Activated naive CD4-positive, alpha-beta T cell treated with anti-CD3 and anti-CD28 coated beads, Interleukin-2, amount 50 U/mL, for 72 hours (primary cell): ENCODE measurements around the gene TRIM54. TPM values are rescaled to one million over a fixed set of nuclear protein-coding genes. Genes with fewer than 3 reads are reported as not detected.
"Not testable (repeated sequence)": the region's sequence is repeated elsewhere in the genome, so short reads cannot be mapped to it uniquely, and the experiment has no call there.

ENCODE experiments used
- ATAC-seq, 2 donors: fragments of 150-1000 bp; cut with Tn5 transposase; 2 replicates each; pipeline ENCODE4 v1.10.0; 2021; ENCODE audit warnings: mild to moderate bottlenecking in 2 of 2, moderate library complexity in 2 of 2
- DNase-seq, 2 donors: peaks; one replicate each; pipeline ENCODE4 v3.0.0; 2021 to 2022; ENCODE audit warnings: low spot score in 2 of 2
- H3K27ac Mint-ChIP-seq, 2 donors: one replicate each; pipeline ENCODE4 v1.8.0; 2022; ENCODE audit warnings: mild to moderate bottlenecking in 2 of 2, mixed read lengths in 2 of 2
- H3K36me3 Mint-ChIP-seq, 2 donors: one replicate each; pipeline ENCODE4 v1.8.0; 2022; ENCODE audit warnings: mixed read lengths in 2 of 2
- H3K9me3 Mint-ChIP-seq, 2 donors: one replicate each; pipeline ENCODE4 v1.8.0; 2022; ENCODE audit warnings: mixed read lengths in 2 of 2
- total RNA-seq, 2 donors: library from RNA; stranded (reverse); gene quantifications; one replicate each; pipeline ENCODE4 v1.2.3, GENCODE V29; 2022

Gene TRIM54
- total RNA-seq, 2 donors from 2014 or later, result not detected

DNA sequence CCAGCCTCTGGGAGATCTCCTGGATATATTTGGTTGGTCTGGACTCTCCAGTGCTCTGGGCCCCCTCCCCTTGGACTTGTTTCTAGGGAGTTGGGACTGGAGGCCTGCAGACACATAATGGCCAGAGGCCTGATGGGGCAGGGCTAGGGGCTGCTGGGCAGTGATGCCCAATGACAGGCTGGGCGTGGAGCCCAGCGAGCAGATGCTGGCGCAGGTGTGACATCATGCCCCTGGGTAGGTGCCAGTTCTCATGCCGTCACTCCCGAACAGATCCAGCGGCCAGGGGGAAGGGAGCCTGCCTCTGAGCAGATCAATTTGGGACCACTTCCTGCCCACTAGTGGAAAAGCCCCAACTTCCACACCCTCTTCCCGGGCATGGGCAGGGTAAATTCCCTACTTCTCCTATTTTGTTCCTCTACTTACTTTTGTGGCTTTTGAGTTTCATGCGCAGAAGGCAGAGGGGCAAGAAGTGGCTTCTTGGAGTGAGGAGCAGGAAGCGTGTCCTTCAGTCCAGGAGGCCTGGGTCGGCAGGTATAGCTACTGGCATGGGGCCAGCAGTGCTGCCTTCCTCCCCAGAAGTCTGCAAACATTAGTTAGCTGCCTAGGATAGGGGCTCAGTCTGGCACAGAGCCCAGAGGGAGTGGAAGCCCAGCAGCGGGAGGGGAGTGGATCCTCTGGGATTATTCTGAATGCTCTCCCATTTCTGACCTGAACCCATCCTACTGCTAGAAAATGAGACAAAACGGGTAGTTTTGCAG is 34.6 kb downstream of the TRIM54 start:
- Mint-ChIP-seq H3K9me3 (no peaks in the 10 kb centered on the region), H3K36me3 (no peaks in the 10 kb centered on the region), H3K27ac (no peak overlapping the region)
- no peak for DNase-seq
- no peak for ATAC-seq

DNA sequence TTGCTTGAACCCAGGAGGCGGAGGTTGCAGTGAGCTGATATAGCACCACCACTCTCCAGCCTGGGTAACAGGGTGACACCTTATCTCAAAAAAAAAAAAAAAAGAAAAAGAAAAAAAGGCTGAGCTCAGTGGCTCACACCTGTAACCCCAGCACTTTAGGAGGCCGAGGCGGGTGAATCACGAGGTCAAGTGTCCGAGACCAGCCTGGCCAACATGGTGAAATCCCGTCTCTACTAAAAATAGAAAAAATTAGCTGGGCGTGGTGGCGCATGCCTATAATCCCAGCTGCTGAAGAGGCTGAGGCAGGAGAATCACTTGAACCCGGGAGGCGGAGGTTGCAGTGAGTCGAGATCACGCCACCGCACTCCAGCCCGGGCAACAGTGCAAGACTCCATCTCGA is 37.6 kb downstream of the TRIM54 start:
- not testable (repeated sequence) for H3K36me3 Mint-ChIP-seq, ATAC-seq, H3K27ac Mint-ChIP-seq, H3K9me3 Mint-ChIP-seq, DNase-seq

GRCh38 chr2:27320958-27321543 is 38.8 kb downstream of the TRIM54 start:
- Mint-ChIP-seq H3K9me3 (no peaks in the 10 kb centered on the region), H3K27ac (peak overlapping the region in 1 of 2 donors; percentile 98), H3K36me3 (peaks cover 6 to 7% of the 10 kb centered on the region in 2 donors)
- ATAC-seq, result peak in 1 of 2 donors; percentile 39
- peak in 1 of 2 donors; percentile 59 for DNase-seq

DNA sequence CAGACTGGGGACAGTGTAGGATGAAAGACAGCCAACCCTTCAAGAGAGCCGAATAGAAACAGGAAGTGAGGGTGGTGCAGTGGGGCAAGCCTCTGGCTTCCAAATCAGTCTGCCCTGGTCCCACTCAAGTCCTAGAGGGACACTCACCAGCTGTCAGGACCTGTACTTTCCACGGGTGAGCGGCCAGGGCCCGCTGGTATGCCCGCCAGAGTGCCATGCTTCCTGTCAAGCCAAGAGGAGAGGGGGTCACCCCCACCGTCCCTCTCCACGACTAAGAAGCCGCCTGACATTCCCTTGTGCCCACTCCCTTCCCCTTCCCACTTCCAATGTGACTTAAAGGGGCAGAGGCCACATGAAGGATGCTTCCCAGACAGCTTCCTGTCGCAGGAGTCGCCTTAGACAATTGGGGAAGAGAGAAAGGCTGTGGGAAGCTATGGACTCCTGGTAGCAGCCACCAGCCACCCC is 40.1 kb downstream of the TRIM54 start:
- ATAC-seq, result peak; percentile 7 to 11
- H3K27ac Mint-ChIP-seq, result peak overlapping the region; percentile 97 to 98
- peak in 1 of 2 donors; percentile 57 for DNase-seq
- H3K9me3 Mint-ChIP-seq, result no peaks in the 10 kb centered on the region
- H3K36me3 Mint-ChIP-seq, result peaks cover 11 to 17% of the 10 kb centered on the region in 2 donors

DNA sequence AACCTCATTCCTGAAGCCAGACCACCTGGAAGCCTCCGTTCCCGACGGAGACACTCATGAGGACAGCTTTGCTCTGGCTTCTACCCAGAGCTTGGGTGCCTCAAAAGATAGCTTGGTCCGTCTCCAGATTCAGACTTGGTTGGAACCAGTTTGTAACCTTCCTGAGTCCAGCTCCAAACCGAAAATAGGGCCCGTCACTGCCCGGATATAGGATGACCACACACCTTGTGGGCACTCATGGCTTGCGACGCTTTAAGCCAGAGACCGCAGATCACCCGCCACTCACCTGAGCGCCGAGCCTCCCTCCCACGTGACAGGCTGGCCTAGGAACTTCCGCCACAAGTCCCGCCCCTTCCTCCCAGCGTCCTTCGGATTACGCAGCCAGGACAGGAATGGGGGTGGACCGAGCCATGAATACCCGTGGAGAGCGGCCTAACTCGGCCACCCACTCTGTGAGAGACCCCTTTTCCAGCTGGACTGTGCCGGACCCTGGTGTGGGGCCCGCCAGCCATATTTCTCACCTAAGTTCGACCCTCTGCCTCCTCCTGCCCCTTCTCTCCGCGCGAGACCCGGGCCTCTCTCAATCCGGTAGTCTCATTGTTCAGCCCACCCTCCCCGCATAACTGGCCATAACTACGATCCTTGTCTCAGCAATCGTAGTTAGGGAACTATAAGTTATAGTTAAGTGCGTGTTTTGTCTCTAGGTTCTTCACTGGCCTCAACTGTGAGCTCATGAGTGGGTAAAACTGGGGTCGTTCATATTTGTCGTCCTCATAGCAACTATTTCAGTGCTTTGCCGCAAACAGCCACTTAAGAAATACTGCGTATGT is 40.8 kb downstream of the TRIM54 start, which contains the start of gene MPV17:
Gene MPV17, minus strand, starts transcription at position 332 of the 830 bp plus-strand sequence. CDS start 580 bp downstream, outside the sequence.
- H3K27ac Mint-ChIP-seq, result peak within 1 kb of the TSS; percentile 97 to 98
- ATAC-seq, result peak; percentile 96 to 98
- DNase-seq, result peak; percentile 84 to 91
- peaks cover 11 to 17% of the 10 kb centered on the region in 2 donors for H3K36me3 Mint-ChIP-seq
- H3K9me3 Mint-ChIP-seq, result no peaks in the 10 kb centered on the region

DNA sequence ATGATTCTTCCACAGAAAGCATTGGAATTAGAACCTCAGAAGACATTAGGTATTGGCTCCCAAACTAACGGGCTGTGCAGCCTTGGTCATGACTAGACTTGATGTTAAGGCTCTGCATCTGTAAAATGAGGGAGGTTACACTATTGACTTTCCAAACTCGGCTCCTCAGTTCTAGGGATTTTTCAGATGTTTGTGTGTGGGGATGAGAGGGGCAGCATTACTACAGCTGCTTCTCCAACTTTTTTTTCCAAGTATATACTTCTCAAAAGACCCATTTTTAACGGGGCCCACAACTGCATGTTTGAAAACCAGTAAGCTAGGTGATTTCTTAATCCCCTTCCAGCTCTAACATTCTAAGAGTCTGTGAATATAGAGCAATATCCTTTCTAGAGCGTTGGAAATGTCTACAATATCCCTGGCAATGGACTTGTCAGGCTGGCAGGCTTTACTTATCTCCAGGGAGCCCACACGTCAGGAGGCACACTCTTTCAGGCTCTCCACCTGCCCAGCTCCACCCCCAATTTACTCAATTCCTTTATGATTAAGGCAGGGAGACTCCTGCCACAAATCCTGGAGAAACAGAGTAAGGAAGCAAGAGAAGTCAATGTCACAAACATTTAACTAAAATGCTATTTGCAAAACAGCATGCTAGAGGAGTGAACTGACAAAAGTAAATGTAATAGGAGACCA is 41.5 kb downstream of the TRIM54 start:
- ATAC-seq (no peak), DNase-seq (no peak)
- H3K27ac Mint-ChIP-seq, result peak overlapping the region; percentile 97 to 98
- peaks cover 11 to 17% of the 10 kb centered on the region in 2 donors for H3K36me3 Mint-ChIP-seq
- no peaks in the 10 kb centered on the region for H3K9me3 Mint-ChIP-seq

DNA sequence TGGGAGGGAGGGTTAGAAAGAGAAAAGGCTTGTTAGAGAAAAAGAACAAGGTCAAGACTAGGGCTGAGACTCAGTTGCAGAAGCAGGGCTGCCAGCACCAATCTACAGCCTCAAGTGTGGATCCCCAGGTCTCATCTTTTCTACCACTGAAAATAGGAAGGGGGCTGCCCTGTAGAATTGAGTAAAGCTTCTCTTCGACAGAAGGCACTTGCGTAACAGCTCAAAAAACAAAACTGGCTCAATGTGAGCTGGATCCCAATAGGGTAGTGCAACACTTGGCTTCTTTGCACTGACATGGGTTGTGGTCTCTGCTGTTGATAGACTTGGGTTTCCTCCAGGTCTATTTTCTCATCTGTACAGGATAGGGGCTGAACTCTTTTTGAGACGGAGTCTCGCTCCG is 42.5 kb downstream of the TRIM54 start:
- DNase-seq, result no peak

DNA sequence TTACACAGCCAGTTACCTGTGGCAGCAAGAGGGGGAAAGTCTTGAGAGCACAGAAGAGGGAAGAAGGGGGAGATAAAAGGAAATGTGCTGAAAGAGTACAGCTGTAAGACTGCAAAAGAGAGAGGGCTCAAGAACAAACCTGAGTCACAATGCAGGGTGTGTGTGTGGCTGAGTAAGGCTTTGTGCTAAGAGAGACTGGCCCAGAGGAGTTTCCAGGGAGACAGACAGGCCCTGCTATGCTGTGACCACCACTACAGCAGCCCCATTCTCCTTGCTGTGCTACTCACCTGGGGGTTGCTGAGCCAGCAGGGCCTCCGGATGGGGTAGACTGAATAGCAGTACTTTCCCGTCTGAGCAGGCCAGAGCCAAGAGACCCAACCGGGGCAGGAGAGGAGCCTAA is 53.1 kb downstream of the TRIM54 start:
- H3K27ac Mint-ChIP-seq, result peak overlapping the region; percentile 29 to 41
- no peaks in the 10 kb centered on the region for H3K9me3 Mint-ChIP-seq
- peaks cover 0 to 2% of the 10 kb centered on the region in 2 donors for H3K36me3 Mint-ChIP-seq
- ATAC-seq (no peak), DNase-seq (no peak)

More for the DNA sequence above, 42.5 kb downstream of the TRIM54 start:
- Mint-ChIP-seq H3K27ac (peak overlapping the region in 1 of 2 donors; percentile 98), H3K36me3 (peaks cover 11 to 17% of the 10 kb centered on the region in 2 donors), H3K9me3 (no peaks in the 10 kb centered on the region)
- ATAC-seq, result no peak

- peak overlapping the region in 1 of 2 donors; percentile 29 for H3K27ac Mint-ChIP-seq
- H3K9me3 Mint-ChIP-seq, result no peaks in the 10 kb centered on the region
- ATAC-seq (no peak), DNase-seq (no peak)
- peaks cover 0 to 11% of the 10 kb centered on the region in 2 donors for H3K36me3 Mint-ChIP-seq
Observed at GRCh38 chr2:27336173-27336572, 53.9 kb downstream of the TRIM54 start.

GRCh38 chr2:27347641-27348040 is 65.4 kb downstream of the TRIM54 start:
- no peak overlapping the region for H3K27ac Mint-ChIP-seq
- H3K9me3 Mint-ChIP-seq, result no peaks in the 10 kb centered on the region
- no peak for DNase-seq
- H3K36me3 Mint-ChIP-seq, result peaks cover 0 to 5% of the 10 kb centered on the region in 2 donors
- no peak for ATAC-seq

- DNase-seq, result no peak
- H3K27ac Mint-ChIP-seq, result no peak overlapping the region
- no peaks in the 10 kb centered on the region for H3K36me3 Mint-ChIP-seq
- H3K9me3 Mint-ChIP-seq, result no peaks in the 10 kb centered on the region
- ATAC-seq, result no peak
Observed at GRCh38 chr2:27350106-27350693, 68.0 kb downstream of the TRIM54 start.

- peak overlapping the region in 1 of 2 donors; percentile 2 for H3K27ac Mint-ChIP-seq
- H3K36me3 Mint-ChIP-seq, result peaks cover 15% of the 10 kb centered on the region in 2 donors
- H3K9me3 Mint-ChIP-seq, result no peaks in the 10 kb centered on the region
- ATAC-seq (peak; percentile 12 to 17), DNase-seq (no peak)
Observed at GRCh38 chr2:27351802-27352598, 69.8 kb downstream of the TRIM54 start.

DNA sequence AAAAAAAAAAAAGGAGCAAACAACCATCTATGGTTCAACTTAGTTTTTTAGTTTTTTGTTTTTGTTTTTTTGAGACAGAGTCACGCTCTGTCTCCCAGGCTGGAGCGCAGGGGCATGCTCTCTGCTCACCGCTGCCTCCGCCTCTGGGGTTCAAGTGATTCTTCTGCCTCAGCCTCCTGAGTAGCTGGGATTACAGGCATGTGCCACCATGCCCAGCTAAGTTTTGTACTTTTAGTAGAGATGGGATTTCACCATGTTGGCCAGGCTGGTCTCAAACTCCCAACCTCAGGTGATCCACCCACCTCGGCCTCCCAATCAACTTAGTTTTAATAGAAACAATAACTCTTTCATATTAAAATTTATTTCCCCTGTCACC is 71.1 kb downstream of the TRIM54 start:
- H3K36me3 Mint-ChIP-seq, result peaks cover 22 to 23% of the 10 kb centered on the region in 2 donors
- H3K27ac Mint-ChIP-seq, result not testable (repeated sequence)

GRCh38 chr2:27353762-27354596 is 71.8 kb downstream of the TRIM54 start:
- no peak for ATAC-seq
- Mint-ChIP-seq H3K36me3 (peaks cover 27 to 28% of the 10 kb centered on the region in 2 donors), H3K27ac (no peak overlapping the region), H3K9me3 (no peaks in the 10 kb centered on the region)
- DNase-seq, result no peak

More for the DNA sequence above, 71.1 kb downstream of the TRIM54 start:
- not testable (repeated sequence) for ATAC-seq, H3K9me3 Mint-ChIP-seq, DNase-seq
